Esophagus mucosa (tissue), 1 donor: Measurements from ENCODE around the gene PDE1C. TPM values are rescaled to one million over a fixed set of nuclear protein-coding genes. Genes with fewer than 3 reads are reported as not detected.

Source experiments
- ATAC-seq: fragments of 200-7000 bp; cut with Tn5 transposase; one replicate; pipeline ENCODE4 v1.9.1; 2020
- total RNA-seq: library from RNA; stranded (reverse); gene quantifications from one replicate; pipeline ENCODE4 v1.2.4, GENCODE V29; 2023
- donor health status: DM: yes; HTN: yes; CAD: no.

The PDE1C gene
- total RNA-seq, 1 donor from 2014 or later = 0.72 TPM

- no peak for ATAC-seq
Measured at GRCh38 chr7:31935124-31936054, 134.8 kb downstream of the PDE1C start.

GRCh38 chr7:31934551-31934950, 135.7 kb downstream of the PDE1C start:
- ATAC-seq = no peak

DNA sequence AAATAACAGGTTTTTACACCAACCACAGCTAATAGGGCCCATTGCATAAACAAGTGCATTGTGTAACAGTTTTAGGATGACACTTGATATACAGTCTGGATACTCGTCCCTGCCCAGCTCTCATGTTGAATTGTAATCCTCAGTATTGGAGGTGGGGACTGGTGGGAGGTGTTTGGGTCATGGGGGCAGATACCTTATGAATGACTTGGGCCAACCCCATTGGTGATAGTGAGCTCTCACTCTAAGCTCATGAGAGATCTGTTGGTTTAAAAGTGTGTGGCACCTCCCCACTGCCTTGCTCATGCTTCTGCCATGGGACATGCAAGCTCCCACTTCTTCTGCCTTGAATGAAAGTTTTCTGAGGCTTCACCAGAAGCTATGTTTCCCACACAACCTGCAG, 136.7 kb downstream of the PDE1C start:
- no peak for ATAC-seq

DNA sequence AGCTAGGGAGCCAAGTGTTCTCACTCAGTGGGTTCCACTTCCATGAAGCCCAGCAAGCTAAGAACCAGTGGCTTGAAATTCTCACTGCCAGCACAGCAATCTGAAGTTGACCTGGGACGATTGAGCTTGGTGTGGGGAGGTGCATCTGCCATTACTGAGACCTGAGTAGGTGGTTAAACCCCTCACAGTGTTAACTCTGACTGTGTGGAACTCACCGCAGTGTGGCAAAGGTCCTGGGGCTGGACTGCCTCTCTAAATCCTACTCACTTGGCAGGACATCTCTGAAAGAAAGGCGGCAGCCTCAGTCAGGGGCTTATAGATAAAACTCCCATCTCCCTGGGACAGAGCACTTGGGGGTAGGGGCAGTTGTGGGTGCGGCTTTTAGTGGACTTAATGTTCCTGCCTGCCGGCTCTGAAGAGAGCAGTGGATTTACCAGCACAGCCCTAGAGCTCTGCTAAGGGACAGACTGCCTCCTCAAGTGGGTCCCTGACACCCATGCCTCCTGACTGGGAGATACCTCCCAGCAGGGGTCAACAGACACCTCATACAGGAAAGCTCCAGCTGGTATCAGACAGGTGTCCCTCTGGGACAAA, 143.1 kb downstream of the PDE1C start:
- no peak for ATAC-seq

- no peak for ATAC-seq
Measured at GRCh38 chr7:31925753-31926454, 144.3 kb downstream of the PDE1C start.

- no peak for ATAC-seq
Measured at GRCh38 chr7:31924251-31924650, 146.0 kb downstream of the PDE1C start.

- no peak for ATAC-seq
Measured at GRCh38 chr7:31922848-31923247, 147.4 kb downstream of the PDE1C start.

DNA sequence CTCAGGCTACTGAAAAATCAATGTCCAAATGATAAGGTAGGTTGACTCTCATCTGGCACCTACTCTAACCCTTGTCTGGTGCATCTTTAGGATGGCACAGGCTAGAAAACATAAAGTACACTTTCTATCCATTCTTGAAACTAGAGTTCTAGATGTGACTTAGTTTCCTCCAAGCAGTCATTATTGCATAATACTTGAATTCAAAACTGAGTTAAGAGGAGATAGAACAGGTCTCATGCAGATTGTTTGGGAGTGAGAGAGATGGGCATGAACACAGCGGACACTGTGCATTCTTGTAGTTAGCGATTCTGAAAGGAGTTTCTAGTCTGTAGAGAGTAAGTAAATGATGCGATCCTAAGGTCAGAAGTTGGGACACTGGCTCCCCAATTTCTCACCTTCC, 149.2 kb downstream of the PDE1C start:
- ATAC-seq = no peak

DNA sequence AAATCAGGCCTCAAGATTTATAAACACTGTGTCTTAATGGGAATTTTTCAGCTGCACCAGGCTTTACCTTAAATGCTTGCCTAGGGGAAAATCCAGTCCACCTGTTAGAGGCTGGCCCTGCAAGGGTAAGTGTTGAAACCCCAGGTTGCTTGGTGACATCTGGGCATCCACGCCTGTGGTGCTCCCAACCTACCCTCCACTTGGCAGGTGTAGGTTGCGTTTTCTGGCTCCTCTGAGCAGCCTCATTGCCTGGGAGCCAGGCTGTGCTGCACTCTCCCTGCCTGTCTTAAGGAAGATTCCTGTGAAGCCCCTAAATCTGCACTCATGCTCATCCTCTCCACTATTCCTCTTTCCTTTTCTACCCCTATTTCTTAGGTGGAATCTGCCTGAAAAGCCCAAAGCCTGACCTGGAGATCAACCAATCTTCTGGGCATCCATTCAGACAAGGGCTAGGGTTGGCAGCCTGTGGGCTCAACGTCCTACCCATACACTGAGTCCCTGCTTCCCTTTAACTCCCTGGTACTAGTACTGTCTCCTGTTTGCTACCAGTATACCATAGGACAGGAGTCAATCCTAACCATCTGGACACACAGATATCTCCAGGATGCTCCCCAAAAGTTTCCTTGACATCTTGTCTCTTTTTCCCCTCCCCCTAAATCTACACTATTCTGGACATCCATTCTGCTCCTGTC, 150.4 kb downstream of the PDE1C start:
- ATAC-seq = no peak

DNA sequence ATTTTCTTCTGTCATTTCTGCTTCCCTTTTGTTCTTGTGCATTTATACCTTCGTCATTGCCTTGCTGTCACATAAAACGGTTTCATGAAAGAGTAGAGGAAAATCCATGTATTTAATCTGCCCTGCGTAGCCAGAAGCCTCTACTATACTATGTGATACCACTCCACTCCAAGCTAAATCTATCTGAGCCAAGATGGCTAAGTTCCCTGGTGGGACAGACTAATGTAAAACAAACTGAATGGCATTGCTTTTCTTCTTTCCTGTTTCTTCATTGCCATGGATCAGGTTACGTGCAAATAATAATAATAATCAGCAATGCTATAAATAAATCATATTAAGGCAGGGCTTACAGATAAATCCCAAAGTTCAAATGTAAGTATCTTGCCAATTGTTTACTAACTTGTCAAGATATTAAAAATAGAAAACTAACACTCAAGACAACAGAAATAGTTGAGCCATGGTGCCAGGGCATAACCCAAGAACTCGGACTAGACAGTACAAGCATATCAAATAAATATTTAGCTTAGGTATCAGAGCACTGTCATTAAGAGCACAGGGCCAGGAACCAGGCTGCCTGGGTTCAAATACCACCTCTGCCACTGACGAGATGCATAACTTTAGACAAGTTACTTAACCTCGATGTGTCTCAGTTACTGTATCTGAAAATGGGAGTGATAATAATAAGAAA, 151.4 kb downstream of the PDE1C start:
- ATAC-seq = no peak

DNA sequence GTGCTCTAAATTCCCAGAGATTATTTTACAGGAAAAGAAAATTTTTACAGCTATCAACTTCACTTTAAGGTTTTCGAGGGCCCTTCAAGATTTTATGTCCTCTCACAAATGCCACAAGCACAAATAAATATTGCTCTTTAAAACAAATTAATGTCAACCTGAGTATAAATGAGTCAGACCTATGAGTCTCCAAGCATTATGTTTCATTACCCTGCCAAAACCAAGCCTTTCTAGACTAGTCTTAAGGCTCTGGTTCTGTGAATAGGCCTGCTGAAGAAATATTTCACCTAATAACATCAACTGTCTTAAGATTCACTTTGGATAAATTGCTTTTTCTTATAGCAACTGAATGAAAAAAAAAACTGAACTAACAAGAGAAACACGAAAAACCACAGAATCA, 153.0 kb downstream of the PDE1C start:
- no peak for ATAC-seq

DNA sequence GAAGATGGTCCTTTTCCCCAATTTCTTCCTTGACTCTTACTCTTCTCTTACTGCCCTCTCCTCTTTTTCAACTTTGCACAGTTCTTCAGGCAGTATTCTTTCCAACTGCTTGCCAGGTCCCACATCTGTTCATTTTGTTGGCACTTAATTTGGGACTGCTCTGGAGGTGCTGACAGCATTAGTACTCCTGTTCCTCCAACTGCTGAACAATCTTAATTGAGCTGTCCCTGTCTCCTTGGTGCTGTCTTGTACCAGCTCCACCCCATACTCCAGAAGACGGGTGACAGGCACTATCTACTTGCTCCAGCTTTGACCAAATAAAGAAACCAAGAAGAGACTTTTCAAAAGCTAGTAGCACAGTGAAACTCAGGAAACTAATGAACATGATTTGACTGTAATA, 160.0 kb downstream of the PDE1C start:
- ATAC-seq = no peak

DNA sequence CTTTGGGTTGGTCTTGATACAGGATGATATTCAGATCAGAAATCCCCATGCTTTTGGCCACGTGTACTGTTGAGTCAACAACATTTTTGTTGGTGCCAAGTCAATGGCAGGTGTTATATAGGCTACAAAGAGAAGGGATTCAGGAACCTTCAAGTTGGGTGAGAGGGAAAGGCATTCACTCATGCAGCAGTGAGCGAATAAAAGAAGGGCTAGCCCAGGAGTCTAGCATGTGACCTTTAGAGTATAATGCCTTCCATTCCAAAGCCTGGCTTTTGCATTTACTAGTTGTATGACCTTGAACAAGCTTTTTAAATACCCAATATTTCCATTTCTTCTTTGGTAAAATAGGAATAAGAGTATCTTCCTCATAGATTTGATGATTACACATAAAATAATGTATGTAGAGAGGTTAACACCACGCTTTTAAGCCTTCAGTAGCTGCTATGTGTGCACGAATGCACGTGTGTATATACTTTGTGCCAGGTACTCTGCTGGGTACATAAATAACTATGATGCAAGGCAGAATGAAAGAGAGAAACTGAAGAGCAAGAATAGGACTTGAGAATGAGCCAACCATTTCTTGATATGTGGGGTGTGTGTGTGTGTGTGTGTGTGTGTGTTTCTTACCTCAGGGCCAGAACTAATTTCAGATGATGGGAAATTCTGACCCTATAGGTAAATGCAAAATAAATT, 163.6 kb downstream of the PDE1C start:
- ATAC-seq = no peak

DNA sequence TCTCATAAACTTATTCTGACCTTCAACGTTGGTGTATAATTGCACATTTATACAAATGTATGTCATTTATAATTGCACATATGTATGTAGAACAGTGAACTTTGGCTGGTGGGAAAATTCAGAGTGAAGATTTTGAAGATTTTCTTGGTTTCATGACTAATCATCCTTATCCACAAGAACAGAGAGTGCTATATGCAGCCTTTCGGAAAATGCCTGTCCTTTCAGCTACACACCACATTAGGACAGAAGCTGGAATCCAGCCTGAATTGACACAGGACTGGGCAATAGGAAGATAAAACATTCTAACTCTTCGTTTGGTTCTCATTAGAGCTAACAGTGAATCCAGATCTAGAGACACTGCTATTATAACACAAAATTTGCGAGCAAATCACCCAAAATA, 166.2 kb downstream of the PDE1C start:
- no peak for ATAC-seq

DNA sequence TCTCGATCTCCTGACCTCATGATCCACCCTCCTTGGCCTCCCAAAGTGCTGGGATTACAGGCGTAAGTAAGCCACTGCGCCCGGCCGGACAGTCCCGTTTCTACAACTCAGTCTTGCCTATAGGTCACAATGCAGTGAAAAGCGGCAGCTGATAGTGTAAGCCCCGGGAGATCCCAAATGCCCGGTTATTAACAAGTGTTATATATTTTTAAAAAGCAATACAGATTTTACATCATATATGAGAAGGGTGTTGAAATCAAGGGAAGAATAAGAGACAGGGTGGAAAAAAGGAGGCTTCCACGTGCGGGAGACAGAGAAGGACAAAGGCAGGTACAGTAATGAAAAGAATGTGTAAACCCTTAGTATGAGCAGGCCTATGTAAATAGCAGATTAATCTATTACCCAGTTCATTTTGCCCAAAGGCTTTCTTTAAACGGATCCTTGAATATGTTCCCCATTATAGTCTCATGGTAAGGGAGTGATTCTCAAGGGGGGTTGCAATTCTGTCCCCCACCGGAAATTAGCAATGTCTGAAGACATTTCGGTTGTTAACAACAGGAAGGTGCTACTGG, 170.8 kb downstream of the PDE1C start:
- no peak for ATAC-seq

DNA sequence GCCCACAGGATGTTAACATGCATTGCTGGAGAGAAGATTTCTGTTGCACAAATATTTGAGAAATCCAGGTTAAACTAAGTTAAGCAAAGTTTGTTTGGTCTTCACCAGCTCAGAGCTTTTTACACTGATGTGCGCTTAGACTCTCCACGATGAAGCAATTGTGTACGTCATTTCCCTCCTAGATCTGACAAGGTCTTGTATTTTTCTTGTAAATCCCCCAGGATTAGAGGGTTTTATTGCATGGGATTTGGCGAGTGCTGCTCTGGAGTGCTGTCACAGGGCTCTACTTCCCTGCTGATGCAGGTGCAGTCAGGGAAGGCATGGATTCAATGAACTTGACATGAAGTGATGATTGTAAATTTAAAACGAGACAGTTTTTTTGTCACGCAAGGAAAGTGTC, 173.3 kb downstream of the PDE1C start:
- no peak for ATAC-seq

GRCh38 chr7:31894308-31894707, 175.9 kb downstream of the PDE1C start:
- ATAC-seq = no peak

DNA sequence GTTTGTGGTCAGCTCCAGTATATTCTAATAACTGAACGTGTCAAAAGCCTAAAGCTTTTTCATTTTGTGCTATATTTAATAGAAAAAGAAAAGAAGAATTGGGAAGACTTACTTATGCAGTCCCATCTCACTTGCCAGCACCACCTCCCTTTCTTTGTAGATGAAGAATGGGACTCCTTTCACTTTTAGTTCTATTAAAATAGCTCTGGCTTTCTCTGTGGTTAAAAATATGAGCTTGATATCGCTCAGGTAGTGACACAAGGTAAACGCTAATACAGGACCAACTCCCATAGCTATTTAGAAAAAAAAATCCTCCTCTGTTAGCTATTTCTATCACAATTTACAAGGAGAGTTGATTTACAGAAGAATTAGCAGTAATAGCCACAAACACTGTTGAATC, 176.8 kb downstream of the PDE1C start:
- no peak for ATAC-seq

GRCh38 chr7:31892099-31892829, 177.9 kb downstream of the PDE1C start:
- no peak for ATAC-seq

DNA sequence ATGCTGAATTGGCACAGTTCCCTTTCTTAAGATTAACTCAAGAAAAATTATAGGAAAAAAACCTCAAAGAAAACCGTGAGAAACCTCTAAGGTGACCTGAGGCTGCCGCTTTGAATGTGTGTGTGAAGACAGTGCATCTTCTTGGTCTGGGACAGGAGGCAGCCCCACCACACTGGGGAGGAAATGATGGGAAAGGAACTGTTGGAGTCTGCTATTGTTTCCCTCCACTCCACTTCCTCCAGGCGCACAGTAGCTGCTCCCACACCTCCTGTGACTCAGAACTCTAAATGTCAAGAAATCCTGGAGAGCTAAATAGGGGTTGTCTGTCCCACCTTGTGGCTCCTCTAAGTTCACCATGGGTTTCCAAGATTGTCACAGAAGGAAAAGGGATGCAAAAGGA, 179.4 kb downstream of the PDE1C start:
- no peak for ATAC-seq

DNA sequence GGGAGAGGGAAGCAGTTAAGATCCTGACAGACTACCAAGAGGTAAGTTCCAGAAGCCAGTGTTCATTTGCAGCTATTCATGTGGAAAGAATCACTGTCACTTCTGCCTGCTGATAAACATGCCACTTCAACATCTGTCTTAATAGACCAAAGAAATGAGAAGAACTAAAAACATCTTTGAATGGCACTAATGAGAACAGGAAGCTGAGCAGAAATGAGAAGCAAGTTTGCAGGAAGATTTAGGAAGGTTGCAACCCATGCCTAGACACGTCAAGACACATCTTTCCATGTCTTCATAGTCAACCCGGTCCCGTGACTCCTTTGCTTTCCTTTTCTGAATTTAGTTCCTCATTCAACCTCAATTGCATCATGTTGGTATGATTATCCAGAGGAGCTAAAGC, 180.0 kb downstream of the PDE1C start:
- peak; percentile 78 for ATAC-seq
